Activated CD8-positive, alpha-beta T cell treated with anti-CD3 and anti-CD28 coated beads for 36 hours (primary cell): ENCODE measurements around the gene HFM1. TPM values are rescaled to one million over a fixed set of nuclear protein-coding genes. Genes with fewer than 3 reads are reported as not detected.
"Not testable (repeated sequence)": the region's sequence is repeated elsewhere in the genome, so short reads cannot be mapped to it uniquely, and the experiment has no call there.

Source experiments
- ATAC-seq: fragments of 200-7000 bp; cut with Tn5 transposase; one replicate; pipeline ENCODE4 v1.10.0; 2021; ENCODE audit warnings: mild to moderate bottlenecking, moderate library complexity
- CTCF ChIA-PET: fragments of 350-600 bp; sonication (Branson Sonifier 250); formaldehyde crosslinking; loops from one replicate; lab custom pipeline; 2021; ENCODE audit warnings: antibody characterized with exemption; lab: Charles Lee
- POLR2A ChIA-PET: fragments of 350-600 bp; sonication (Branson Sonifier 250); formaldehyde crosslinking; loops from one replicate; lab custom pipeline; 2021; ENCODE audit warnings: antibody characterized with exemption; lab: Charles Lee
- DNase-seq: peaks from one replicate; pipeline ENCODE4 v3.0.0-alpha.2; 2020
- H3K27ac Mint-ChIP-seq: one replicate; pipeline ENCODE4 v1.8.0; 2021; ENCODE audit warnings: mild to moderate bottlenecking, mixed read lengths
- H3K27me3 Mint-ChIP-seq: one replicate; pipeline ENCODE4 v1.8.0; 2021; ENCODE audit warnings: mixed read lengths
- H3K36me3 Mint-ChIP-seq: one replicate; pipeline ENCODE4 v1.8.0; 2021; ENCODE audit warnings: low read depth, mixed read lengths
- H3K4me1 Mint-ChIP-seq: one replicate; pipeline ENCODE4 v1.8.0; 2021; ENCODE audit warnings: low read depth, mixed read lengths
- H3K4me3 Mint-ChIP-seq: one replicate; pipeline ENCODE4 v1.8.0; 2021; ENCODE audit warnings: mild to moderate bottlenecking, moderate library complexity, mixed read lengths
- H3K9me3 Mint-ChIP-seq: one replicate; pipeline ENCODE4 v1.8.0; 2021; ENCODE audit warnings: mixed read lengths
- intact Hi-C: fragments of 100-400 bp; cut with micrococcal nuclease; formaldehyde crosslinking; loops from one replicate; pipeline ENCODE4 v1.10.0; 2022
- total RNA-seq, 2 experiments: library from RNA; stranded (reverse); gene quantifications; one replicate each; pipeline ENCODE4 v1.2.3, GENCODE V29; 2021
- TF ChIP-seq, protein P1 (sequence below): fragments of 200-600 bp; IDR thresholded peaks from one replicate; pipeline ENCODE4 v1.8.0; 2022; ENCODE audit warnings: antibody characterized with exemption, mild to moderate bottlenecking

HFM1 gene
- total RNA-seq, 2 experiments from 2014 or later, result 0.47 TPM; not detected in 1

DNA sequence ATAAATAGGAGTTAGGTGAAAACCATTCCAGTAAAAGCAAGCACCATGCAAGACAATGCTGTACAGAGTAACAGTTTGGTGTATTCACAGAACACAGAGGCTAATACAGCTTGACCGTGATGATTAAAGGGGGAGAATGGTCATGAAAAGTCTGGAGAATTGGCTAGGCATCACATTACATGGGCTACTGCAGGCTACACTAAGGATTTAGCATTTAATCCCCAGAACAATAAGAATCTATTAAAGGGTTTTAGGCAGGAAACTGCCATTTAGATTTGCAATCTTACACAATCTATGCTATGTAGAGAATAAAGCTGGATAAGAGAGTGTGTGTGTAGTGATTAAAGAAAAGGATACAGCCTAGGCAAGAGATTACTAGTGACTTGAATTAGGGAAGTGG lies 30.6 kb downstream of the HFM1 start:
- CTCF ChIA-PET, result no interaction called here
- Mint-ChIP-seq H3K4me3 (no peak overlapping the region), H3K27me3 (peaks cover 2% of the 10 kb centered on the region), H3K36me3 (no peaks in the 10 kb centered on the region), H3K9me3 (no peaks in the 10 kb centered on the region), H3K27ac (no peak overlapping the region), H3K4me1 (no peaks in the 10 kb centered on the region)
- intact Hi-C loops, result no loop called here
- ATAC-seq (no peak), DNase-seq (no peak)
- POLR2A ChIA-PET, result no interaction called here
- TF ChIP-seq, protein P1, sequence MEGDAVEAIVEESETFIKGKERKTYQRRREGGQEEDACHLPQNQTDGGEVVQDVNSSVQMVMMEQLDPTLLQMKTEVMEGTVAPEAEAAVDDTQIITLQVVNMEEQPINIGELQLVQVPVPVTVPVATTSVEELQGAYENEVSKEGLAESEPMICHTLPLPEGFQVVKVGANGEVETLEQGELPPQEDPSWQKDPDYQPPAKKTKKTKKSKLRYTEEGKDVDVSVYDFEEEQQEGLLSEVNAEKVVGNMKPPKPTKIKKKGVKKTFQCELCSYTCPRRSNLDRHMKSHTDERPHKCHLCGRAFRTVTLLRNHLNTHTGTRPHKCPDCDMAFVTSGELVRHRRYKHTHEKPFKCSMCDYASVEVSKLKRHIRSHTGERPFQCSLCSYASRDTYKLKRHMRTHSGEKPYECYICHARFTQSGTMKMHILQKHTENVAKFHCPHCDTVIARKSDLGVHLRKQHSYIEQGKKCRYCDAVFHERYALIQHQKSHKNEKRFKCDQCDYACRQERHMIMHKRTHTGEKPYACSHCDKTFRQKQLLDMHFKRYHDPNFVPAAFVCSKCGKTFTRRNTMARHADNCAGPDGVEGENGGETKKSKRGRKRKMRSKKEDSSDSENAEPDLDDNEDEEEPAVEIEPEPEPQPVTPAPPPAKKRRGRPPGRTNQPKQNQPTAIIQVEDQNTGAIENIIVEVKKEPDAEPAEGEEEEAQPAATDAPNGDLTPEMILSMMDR, result no peak

DNA sequence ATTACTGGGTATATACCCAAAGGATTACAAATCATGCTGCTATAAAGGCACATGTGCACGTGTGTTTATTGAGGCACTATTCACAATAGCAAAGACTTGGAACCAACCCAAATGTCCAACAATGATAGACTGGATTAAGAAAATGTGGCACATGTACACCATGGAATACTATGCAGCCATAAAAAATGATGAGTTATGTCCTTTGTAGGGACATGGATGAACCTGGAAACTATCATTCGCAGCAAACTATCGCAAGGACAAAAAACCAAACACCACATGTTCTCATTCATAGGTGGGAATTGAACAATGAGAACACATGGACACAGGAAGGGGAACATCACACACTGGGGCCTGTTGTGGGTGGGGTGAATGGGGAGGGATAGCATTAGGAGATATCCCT lies 32.4 kb downstream of the HFM1 start:
- CTCF ChIA-PET, H3K27me3 Mint-ChIP-seq, ATAC-seq, H3K27ac Mint-ChIP-seq, DNase-seq, intact Hi-C loops, H3K36me3 Mint-ChIP-seq, POLR2A ChIA-PET, H3K4me1 Mint-ChIP-seq, H3K9me3 Mint-ChIP-seq, H3K4me3 Mint-ChIP-seq: not testable (repeated sequence)

- no peak for ATAC-seq
- Mint-ChIP-seq H3K27ac (no peak overlapping the region), H3K27me3 (peaks cover 6% of the 10 kb centered on the region), H3K4me3 (no peak overlapping the region), H3K4me1 (no peaks in the 10 kb centered on the region), H3K36me3 (no peaks in the 10 kb centered on the region), H3K9me3 (peaks cover 7% of the 10 kb centered on the region)
- ChIA-PET POLR2A (no interaction called here), CTCF (interaction anchor here (1.1 kb wide), 1 partner anchor 9 kb away, joined by 3 read pairs; no protein-coding TSS in a partner anchor)
- no peak for DNase-seq
- intact Hi-C loops, result no loop called here
- TF ChIP-seq, protein P1, result no peak
These were observed 55.1 kb downstream of the HFM1 start for GRCh38 chr1:91349524-91349923.

DNA sequence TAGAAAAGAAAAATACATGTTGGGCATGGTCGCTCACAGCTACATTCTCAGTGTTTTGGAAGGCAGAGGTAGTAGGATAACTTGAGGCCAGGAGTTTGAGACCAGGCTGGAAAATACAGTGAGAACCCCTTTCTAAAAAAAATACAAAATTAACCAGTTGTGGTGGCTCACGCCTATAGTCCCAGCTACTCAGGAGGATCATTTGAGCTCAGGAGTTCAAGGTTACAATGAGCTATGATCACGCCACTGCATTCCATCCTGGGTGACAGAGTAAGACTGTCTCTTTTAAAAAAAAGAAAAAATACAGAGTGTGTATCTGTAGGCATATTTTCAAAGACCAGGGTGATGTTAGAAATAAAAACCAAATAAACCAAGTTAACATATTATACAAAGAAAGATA lies 57.8 kb downstream of the HFM1 start:
- POLR2A ChIA-PET, result no interaction called here
- TF ChIP-seq, protein P1, result no peak
- Mint-ChIP-seq H3K9me3 (no peaks in the 10 kb centered on the region), H3K27me3 (peaks cover 3% of the 10 kb centered on the region), H3K27ac (no peak overlapping the region), H3K4me3 (no peak overlapping the region), H3K36me3 (no peaks in the 10 kb centered on the region), H3K4me1 (no peaks in the 10 kb centered on the region)
- intact Hi-C loops, result no loop called here
- ATAC-seq, result no peak
- DNase-seq, result no peak
- CTCF ChIA-PET, result no interaction called here

- no peaks in the 10 kb centered on the region for H3K4me1 Mint-ChIP-seq
- no peak for DNase-seq
- H3K4me3 Mint-ChIP-seq, result no peak overlapping the region
- no peak overlapping the region for H3K27ac Mint-ChIP-seq
- ATAC-seq, result no peak
- intact Hi-C loops, result no loop called here
- H3K27me3 Mint-ChIP-seq, result peaks cover 10% of the 10 kb centered on the region
- ChIA-PET POLR2A (no interaction called here), CTCF (no interaction called here)
- TF ChIP-seq, protein P1, result no peak
- no peaks in the 10 kb centered on the region for H3K9me3 Mint-ChIP-seq
- H3K36me3 Mint-ChIP-seq, result no peaks in the 10 kb centered on the region
These were observed 59.1 kb downstream of the HFM1 start for GRCh38 chr1:91345395-91346005.
